ENCODE results near the gene GFAP. TPM values are rescaled to one million over a fixed set of nuclear protein-coding genes. Genes with fewer than 3 reads are reported as not detected.
A peak's percentile ranks its signal among the peaks of the same experiment; 100 is the strongest.

GFAP gene
- total RNA-seq, 1 experiment from 2014 or later, result 1.2 TPM

DNA sequence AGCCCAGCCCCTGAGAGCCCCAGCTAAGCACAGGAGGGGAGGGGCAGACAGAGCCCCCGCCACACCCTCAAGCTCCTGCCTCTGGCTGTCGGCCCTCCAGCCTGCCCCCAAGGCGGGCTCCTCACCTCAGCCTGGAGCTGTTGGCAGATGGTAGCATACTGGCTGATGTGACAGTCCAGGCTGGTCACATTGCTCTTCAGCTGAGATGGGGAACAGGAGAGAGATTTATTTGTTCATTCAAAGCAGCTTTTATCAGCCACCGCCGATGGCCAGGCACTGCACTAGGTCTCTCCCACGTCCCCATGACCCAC is 17.4 kb upstream of the GFAP start:
- TF ChIP-seq, protein P1, sequence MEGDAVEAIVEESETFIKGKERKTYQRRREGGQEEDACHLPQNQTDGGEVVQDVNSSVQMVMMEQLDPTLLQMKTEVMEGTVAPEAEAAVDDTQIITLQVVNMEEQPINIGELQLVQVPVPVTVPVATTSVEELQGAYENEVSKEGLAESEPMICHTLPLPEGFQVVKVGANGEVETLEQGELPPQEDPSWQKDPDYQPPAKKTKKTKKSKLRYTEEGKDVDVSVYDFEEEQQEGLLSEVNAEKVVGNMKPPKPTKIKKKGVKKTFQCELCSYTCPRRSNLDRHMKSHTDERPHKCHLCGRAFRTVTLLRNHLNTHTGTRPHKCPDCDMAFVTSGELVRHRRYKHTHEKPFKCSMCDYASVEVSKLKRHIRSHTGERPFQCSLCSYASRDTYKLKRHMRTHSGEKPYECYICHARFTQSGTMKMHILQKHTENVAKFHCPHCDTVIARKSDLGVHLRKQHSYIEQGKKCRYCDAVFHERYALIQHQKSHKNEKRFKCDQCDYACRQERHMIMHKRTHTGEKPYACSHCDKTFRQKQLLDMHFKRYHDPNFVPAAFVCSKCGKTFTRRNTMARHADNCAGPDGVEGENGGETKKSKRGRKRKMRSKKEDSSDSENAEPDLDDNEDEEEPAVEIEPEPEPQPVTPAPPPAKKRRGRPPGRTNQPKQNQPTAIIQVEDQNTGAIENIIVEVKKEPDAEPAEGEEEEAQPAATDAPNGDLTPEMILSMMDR (conservative IDR thresholded peaks at IDR 0.05), result no peak
- Histone ChIP-seq H3K23ac (ENCODE audit: insufficient read length, low read depth, low read length) (no peak overlapping the region), H4K5ac (ENCODE audit: insufficient read length, low read depth, low read length) (no peak overlapping the region), H3K14ac (ENCODE audit: insufficient read depth, low read length) (no peak overlapping the region), H3K23me2 (ENCODE audit: insufficient read length, low read depth, low read length, poor library complexity, severe bottlenecking) (no peaks in the 10 kb centered on the region), H3K27ac (ENCODE audit: insufficient read length, low read depth, low read length) (no peak overlapping the region), H3T11ph (ENCODE audit: low read length) (no peak overlapping the region), H3K9ac (ENCODE audit: extremely low read depth, insufficient read length, low read length) (no peak overlapping the region), H2BK20ac (ENCODE audit: low read depth, low read length, poor library complexity, severe bottlenecking) (no peak overlapping the region), H2BK12ac (ENCODE audit: insufficient read length, low read depth, low read length) (no peak overlapping the region), H2BK120ac (ENCODE audit: low read depth, low read length, poor library complexity, severe bottlenecking) (no peak overlapping the region), H2AK5ac (ENCODE audit: insufficient read length, low read length) (no peak overlapping the region), H3K27me3 (ENCODE audit: insufficient read depth, low read length) (no peaks in the 10 kb centered on the region), H3K79me1 (ENCODE audit: insufficient read depth, low read depth, low read length, poor library complexity, severe bottlenecking) (no peaks in the 10 kb centered on the region), H3K79me2 (ENCODE audit: insufficient read depth, low read length) (no peaks in the 10 kb centered on the region), H4K20me1 (ENCODE audit: control insufficient read depth, insufficient read depth, insufficient read length) (no peaks in the 10 kb centered on the region), H2BK5ac (ENCODE audit: insufficient read length, low read length) (no peak overlapping the region), H3K18ac (ENCODE audit: insufficient read length, low read depth, low read length) (no peak overlapping the region), H3K4ac (ENCODE audit: low read depth, low read length) (no peak overlapping the region), H3K4me1 (ENCODE audit: insufficient read depth, low read length) (no peaks in the 10 kb centered on the region), H4K91ac (ENCODE audit: insufficient read length, low read depth, low read length) (no peak overlapping the region), H3K4me2 (ENCODE audit: insufficient read depth, insufficient read length, low read length) (no peak overlapping the region), H2BK15ac (ENCODE audit: low read depth, low read length) (no peak overlapping the region), H3K56ac (ENCODE audit: insufficient read length, low read depth, low read length) (no peak overlapping the region), H4K8ac (replicated peaks; ENCODE audit: insufficient read length, low read depth, low read length) (no peak overlapping the region), H3K9me3 (ENCODE audit: control insufficient read depth, low read depth, low read length) (no peaks in the 10 kb centered on the region), H2AFZ (ENCODE audit: low read length) (no peak overlapping the region)
- peak; percentile 20 for DNase-seq
- Mint-ChIP-seq H3K36me3 (ENCODE audit: insufficient read depth in 1 of 3, low read depth in 3 of 3) (peaks cover 47 to 83% (median 82%) of the 10 kb centered on the region in 3 experiments), H3K4me3 (no peak overlapping the region), H3K27ac (no peak overlapping the region), H3K9me3 (no peaks in the 10 kb centered on the region), H3K4me1 (no peaks in the 10 kb centered on the region), H3K27me3 (ENCODE audit: low read depth) (no peaks in the 10 kb centered on the region)
- no CpG with 5 or more reads among the region's 6 CpGs for WGBS (ENCODE audit: extremely low coverage, insufficient read length, low lambda C conversion rate)
